SK-N-SH treated with all-trans-retinoic acid at 6 μM for 48 hours (cell line): ENCODE data around the gene PPFIA4.

Experiments
- ATAC-seq: fragments of 200-7000 bp; cut with Tn5 transposase; 3 replicates; pipeline ENCODE4 v1.9.1; 2020; ENCODE audit warnings: mild to moderate bottlenecking, moderate library complexity
- ARNTL ChIP-seq: fragments of 450-650 bp; formaldehyde crosslinking; IDR thresholded peaks from 2 replicates; pipeline ENCODE4 v1.5.0; 2020; ENCODE audit warnings: low read depth, mild to moderate bottlenecking, moderate library complexity, borderline replicate concordance
- BACH2 ChIP-seq: fragments of 250-450 bp; sonication (Bioruptor Pico); IDR thresholded peaks from 2 replicates; pipeline ENCODE4 v1.9.0; 2021; ENCODE audit warnings: mild to moderate bottlenecking, borderline replicate concordance
- ESRRG ChIP-seq: fragments of 250-450 bp; sonication (Bioruptor Pico); IDR thresholded peaks from 2 replicates; pipeline ENCODE4 v1.6.1; 2021; ENCODE audit warnings: mild to moderate bottlenecking
- GLIS3 ChIP-seq: fragments of 250-450 bp; sonication (Bioruptor Pico); IDR thresholded peaks from 2 replicates; pipeline ENCODE4 v1.5.0; 2020; ENCODE audit warnings: mild to moderate bottlenecking, moderate library complexity
- OSR1 ChIP-seq: fragments of 250-450 bp; sonication (Bioruptor Pico); IDR thresholded peaks from 2 replicates; pipeline ENCODE4 v1.8.0; 2022; ENCODE audit warnings: moderate library complexity, mild to moderate bottlenecking, inconsistent platforms
- RARB ChIP-seq: fragments of 250-450 bp; sonication (Bioruptor Pico); IDR thresholded peaks from 2 replicates; pipeline ENCODE4 v1.8.0; 2021; ENCODE audit warnings: mild to moderate bottlenecking, moderate library complexity
- SNAI2 ChIP-seq: fragments of 250-450 bp; sonication (Bioruptor Pico); IDR thresholded peaks from 2 replicates; pipeline ENCODE4 v1.5.0; 2020; ENCODE audit warnings: mild to moderate bottlenecking, moderate library complexity
- ZC3H10 ChIP-seq: fragments of 250-450 bp; sonication (Bioruptor Pico); IDR thresholded peaks from 2 replicates; pipeline ENCODE4 v1.5.1; 2021; ENCODE audit warnings: mild to moderate bottlenecking, moderate library complexity
- ZFP3 ChIP-seq: fragments of 250-450 bp; sonication (Bioruptor Pico); IDR thresholded peaks from 2 replicates; pipeline ENCODE4 v1.5.0; 2020; ENCODE audit warnings: mild to moderate bottlenecking, moderate library complexity
- ZNF70 ChIP-seq: fragments of 450-650 bp; formaldehyde crosslinking; IDR thresholded peaks from 2 replicates; pipeline ENCODE4 v1.5.0; 2020; ENCODE audit warnings: mild to moderate bottlenecking, moderate library complexity
- ZNF8 ChIP-seq: fragments of 450-650 bp; formaldehyde crosslinking; IDR thresholded peaks from 2 replicates; pipeline ENCODE4 v1.5.0; 2020; ENCODE audit warnings: mild to moderate bottlenecking, moderate library complexity
- TF ChIP-seq, protein P1 (sequence below): fragments of 250-450 bp; sonication (Bioruptor Pico); IDR thresholded peaks from 2 replicates; pipeline ENCODE4 v1.5.1; 2020; ENCODE audit warnings: low read depth, mild to moderate bottlenecking, moderate library complexity
- TF ChIP-seq, protein P2 (sequence below): fragments of 250-450 bp; sonication (Bioruptor Pico); IDR thresholded peaks from 2 replicates; pipeline ENCODE4 v1.5.1; 2021; ENCODE audit warnings: mild to moderate bottlenecking, moderate library complexity
- TF ChIP-seq, protein P3 (sequence below): fragments of 250-450 bp; sonication (Bioruptor Pico); IDR thresholded peaks from 2 replicates; pipeline ENCODE4 v1.5.0; 2020; ENCODE audit warnings: mild to moderate bottlenecking, moderate library complexity
- TF ChIP-seq, protein P4 (sequence below): fragments of 250-450 bp; sonication (Bioruptor Pico); IDR thresholded peaks from 2 replicates; pipeline ENCODE4 v1.8.0; 2020; ENCODE audit warnings: mild to moderate bottlenecking, moderate library complexity, borderline replicate concordance

Gene PPFIA4

DNA sequence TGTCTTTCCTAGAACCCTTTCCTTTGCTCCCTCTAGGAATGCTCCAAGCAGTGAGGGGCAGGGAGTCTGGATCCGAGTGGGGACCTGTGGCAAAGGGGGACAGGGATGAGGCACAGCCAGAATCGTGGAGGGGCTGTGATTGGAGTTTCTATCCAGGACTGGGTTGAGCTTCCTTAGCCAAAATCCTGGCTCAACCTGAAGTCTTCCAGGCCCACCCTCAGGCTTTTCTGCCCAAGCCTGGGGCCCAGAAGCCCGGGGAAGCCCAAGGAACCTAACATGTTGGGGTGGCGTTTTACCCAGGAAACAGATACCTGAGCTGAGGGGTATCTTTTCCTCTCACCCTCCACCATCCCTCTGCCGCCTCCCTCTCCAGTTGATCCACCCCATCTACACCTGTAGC lies 54.2 kb downstream of the PPFIA4 start:
- no peak for TF ChIP-seq ZFP3
- no peak for TF ChIP-seq ZC3H10
- TF ChIP-seq GLIS3 (CRISPR knock-in tag), result no peak
- no peak for TF ChIP-seq RARB (CRISPR knock-in tag)
- TF ChIP-seq ESRRG (CRISPR knock-in tag), result no peak
- no peak for TF ChIP-seq SNAI2 (CRISPR knock-in tag)
- TF ChIP-seq, protein P1, sequence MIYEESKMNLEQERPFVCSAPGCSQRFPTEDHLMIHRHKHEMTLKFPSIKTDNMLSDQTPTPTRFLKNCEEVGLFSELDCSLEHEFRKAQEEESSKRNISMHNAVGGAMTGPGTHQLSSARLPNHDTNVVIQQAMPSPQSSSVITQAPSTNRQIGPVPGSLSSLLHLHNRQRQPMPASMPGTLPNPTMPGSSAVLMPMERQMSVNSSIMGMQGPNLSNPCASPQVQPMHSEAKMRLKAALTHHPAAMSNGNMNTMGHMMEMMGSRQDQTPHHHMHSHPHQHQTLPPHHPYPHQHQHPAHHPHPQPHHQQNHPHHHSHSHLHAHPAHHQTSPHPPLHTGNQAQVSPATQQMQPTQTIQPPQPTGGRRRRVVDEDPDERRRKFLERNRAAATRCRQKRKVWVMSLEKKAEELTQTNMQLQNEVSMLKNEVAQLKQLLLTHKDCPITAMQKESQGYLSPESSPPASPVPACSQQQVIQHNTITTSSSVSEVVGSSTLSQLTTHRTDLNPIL (CRISPR knock-in tag), result no peak
- TF ChIP-seq BACH2 (CRISPR knock-in tag), result no peak
- TF ChIP-seq, protein P2, sequence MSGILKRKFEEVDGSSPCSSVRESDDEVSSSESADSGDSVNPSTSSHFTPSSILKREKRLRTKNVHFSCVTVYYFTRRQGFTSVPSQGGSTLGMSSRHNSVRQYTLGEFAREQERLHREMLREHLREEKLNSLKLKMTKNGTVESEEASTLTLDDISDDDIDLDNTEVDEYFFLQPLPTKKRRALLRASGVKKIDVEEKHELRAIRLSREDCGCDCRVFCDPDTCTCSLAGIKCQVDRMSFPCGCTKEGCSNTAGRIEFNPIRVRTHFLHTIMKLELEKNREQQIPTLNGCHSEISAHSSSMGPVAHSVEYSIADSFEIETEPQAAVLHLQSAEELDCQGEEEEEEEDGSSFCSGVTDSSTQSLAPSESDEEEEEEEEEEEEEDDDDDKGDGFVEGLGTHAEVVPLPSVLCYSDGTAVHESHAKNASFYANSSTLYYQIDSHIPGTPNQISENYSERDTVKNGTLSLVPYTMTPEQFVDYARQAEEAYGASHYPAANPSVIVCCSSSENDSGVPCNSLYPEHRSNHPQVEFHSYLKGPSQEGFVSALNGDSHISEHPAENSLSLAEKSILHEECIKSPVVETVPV (CRISPR knock-in tag), result no peak
- TF ChIP-seq, protein P3, sequence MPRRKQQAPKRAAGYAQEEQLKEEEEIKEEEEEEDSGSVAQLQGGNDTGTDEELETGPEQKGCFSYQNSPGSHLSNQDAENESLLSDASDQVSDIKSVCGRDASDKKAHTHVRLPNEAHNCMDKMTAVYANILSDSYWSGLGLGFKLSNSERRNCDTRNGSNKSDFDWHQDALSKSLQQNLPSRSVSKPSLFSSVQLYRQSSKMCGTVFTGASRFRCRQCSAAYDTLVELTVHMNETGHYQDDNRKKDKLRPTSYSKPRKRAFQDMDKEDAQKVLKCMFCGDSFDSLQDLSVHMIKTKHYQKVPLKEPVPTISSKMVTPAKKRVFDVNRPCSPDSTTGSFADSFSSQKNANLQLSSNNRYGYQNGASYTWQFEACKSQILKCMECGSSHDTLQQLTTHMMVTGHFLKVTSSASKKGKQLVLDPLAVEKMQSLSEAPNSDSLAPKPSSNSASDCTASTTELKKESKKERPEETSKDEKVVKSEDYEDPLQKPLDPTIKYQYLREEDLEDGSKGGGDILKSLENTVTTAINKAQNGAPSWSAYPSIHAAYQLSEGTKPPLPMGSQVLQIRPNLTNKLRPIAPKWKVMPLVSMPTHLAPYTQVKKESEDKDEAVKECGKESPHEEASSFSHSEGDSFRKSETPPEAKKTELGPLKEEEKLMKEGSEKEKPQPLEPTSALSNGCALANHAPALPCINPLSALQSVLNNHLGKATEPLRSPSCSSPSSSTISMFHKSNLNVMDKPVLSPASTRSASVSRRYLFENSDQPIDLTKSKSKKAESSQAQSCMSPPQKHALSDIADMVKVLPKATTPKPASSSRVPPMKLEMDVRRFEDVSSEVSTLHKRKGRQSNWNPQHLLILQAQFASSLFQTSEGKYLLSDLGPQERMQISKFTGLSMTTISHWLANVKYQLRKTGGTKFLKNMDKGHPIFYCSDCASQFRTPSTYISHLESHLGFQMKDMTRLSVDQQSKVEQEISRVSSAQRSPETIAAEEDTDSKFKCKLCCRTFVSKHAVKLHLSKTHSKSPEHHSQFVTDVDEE (CRISPR knock-in tag), result no peak
- TF ChIP-seq OSR1 (CRISPR knock-in tag), result no peak
- no peak for TF ChIP-seq ARNTL (CRISPR knock-in tag)
- no peak for ATAC-seq

DNA sequence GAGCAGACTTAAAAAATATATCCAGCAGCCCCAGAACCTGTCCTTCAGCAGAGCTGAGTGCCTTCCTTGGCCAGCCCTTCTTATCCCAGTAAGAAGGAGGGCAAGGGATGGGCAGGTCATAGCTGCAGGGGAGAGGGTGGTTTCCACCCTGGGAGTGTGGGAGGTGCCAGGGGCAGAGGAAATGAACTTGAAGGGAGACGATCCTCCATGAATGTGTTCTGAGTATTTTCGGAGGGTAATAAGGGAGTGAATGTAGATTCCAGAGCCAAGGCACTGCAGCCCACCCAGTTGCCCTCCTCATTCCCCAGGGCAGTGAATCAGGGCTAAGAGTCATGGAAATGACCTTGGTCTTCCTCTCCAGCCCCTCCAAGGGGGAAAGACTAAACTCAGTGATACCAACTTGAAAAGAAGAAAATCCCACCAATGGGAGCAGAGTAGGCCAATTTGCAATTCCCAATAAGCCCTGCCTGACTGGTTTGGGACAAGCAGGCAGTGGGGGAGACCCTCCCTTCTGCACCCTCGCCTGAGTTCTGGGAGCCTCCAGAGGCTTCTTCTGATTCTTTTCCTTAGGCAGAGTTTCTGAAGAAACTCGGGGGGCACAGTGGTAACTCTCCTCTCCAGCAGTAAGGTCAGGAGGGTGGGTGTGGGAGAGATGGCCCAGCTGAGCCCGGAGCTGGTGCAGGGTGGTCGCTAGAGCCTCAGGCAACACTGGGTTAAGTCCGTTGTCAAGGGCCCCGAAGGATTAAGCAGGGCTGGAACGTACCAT lies 55.4 kb downstream of the PPFIA4 start:
- no peak for ATAC-seq

DNA sequence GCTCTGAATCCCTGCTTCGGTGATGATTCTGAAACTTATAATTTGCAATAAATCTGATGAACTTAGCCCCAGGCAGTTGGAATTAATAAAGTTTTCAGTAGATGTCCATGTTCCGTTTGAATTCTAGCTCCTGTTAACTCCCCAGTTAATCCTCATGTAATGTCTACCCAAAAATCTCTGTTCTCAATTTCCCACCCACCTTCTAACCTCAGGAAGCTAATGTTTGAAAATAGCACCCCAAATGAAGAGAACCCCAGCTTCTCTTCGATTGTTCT lies 55.9 kb downstream of the PPFIA4 start:
- TF ChIP-seq GLIS3 (CRISPR knock-in tag), result no peak
- no peak for TF ChIP-seq ARNTL (CRISPR knock-in tag)
- TF ChIP-seq ZFP3, result no peak
- no peak for TF ChIP-seq RARB (CRISPR knock-in tag)
- TF ChIP-seq ZNF70 (CRISPR knock-in tag), result no peak
- TF ChIP-seq, protein P4, sequence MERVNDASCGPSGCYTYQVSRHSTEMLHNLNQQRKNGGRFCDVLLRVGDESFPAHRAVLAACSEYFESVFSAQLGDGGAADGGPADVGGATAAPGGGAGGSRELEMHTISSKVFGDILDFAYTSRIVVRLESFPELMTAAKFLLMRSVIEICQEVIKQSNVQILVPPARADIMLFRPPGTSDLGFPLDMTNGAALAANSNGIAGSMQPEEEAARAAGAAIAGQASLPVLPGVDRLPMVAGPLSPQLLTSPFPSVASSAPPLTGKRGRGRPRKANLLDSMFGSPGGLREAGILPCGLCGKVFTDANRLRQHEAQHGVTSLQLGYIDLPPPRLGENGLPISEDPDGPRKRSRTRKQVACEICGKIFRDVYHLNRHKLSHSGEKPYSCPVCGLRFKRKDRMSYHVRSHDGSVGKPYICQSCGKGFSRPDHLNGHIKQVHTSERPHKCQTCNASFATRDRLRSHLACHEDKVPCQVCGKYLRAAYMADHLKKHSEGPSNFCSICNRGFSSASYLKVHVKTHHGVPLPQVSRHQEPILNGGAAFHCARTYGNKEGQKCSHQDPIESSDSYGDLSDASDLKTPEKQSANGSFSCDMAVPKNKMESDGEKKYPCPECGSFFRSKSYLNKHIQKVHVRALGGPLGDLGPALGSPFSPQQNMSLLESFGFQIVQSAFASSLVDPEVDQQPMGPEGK (CRISPR knock-in tag), result no peak
- TF ChIP-seq, all 23 proteins: peak for 0
- no peak for ATAC-seq

More for the DNA sequence above, 55.4 kb downstream of the PPFIA4 start:
- TF ChIP-seq SNAI2 (CRISPR knock-in tag) (no peak), ZNF8 (CRISPR knock-in tag) (no peak), ZNF70 (CRISPR knock-in tag) (no peak), GLIS3 (CRISPR knock-in tag) (no peak), ZC3H10 (no peak), ZFP3 (no peak)
- TF ChIP-seq, protein P3 (CRISPR knock-in tag), result no peak
- TF ChIP-seq, all 23 proteins: peak for 0
